ENCODE measurements around the gene ERC2. TPM values are rescaled to one million over a fixed set of nuclear protein-coding genes. Genes with fewer than 3 reads are reported as not detected.

The ERC2 gene
- total and polyA plus RNA-seq, 9 donors = 1.2 to 9.4 (median 5.4) TPM

DNA sequence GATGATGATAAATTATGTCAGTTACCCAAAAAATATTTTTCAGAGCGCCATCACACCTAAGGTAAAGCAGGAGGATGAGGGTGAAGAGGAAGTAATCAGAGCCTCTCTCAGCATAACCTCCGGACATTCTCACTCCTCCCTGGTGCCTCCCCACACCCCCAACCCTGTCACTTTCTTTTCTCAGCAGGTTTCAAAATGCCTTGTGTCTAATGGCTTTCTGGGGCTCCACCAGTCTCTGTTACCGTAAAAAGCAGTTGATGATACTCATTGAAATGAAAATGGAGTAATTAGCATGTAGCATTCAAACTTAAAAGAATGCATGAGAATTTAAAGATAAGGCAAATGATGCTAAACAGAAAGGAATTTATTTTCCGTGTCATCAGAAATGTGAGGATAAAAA, 180.0 kb downstream of the ERC2 start:
- no peak overlapping the region for H3K27ac ChIP-seq
- no peaks in the 10 kb centered on the region for H3K27me3 ChIP-seq
- H3K4me1 ChIP-seq (ENCODE audit: insufficient read depth) = no peaks in the 10 kb centered on the region
- no peaks in the 10 kb centered on the region for H3K36me3 ChIP-seq
- H3K4me3 ChIP-seq = no peak overlapping the region
- WGBS, 3 donors = 89 to 94% (median 91%) methylated on average over 4 of the region's 4 CpGs
- intact Hi-C loops (cut with DNase I) = no loop called here
- no peaks in the 10 kb centered on the region for H3K9me3 ChIP-seq
- TF ChIP-seq POLR2A (IDR thresholded peaks at IDR 0.05) (no peak), EP300 (IDR thresholded peaks at IDR 0.05) (no peak)
- TF ChIP-seq, protein P1, sequence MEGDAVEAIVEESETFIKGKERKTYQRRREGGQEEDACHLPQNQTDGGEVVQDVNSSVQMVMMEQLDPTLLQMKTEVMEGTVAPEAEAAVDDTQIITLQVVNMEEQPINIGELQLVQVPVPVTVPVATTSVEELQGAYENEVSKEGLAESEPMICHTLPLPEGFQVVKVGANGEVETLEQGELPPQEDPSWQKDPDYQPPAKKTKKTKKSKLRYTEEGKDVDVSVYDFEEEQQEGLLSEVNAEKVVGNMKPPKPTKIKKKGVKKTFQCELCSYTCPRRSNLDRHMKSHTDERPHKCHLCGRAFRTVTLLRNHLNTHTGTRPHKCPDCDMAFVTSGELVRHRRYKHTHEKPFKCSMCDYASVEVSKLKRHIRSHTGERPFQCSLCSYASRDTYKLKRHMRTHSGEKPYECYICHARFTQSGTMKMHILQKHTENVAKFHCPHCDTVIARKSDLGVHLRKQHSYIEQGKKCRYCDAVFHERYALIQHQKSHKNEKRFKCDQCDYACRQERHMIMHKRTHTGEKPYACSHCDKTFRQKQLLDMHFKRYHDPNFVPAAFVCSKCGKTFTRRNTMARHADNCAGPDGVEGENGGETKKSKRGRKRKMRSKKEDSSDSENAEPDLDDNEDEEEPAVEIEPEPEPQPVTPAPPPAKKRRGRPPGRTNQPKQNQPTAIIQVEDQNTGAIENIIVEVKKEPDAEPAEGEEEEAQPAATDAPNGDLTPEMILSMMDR (IDR thresholded peaks at IDR 0.05) = no peak
- no peak for DNase-seq

DNA sequence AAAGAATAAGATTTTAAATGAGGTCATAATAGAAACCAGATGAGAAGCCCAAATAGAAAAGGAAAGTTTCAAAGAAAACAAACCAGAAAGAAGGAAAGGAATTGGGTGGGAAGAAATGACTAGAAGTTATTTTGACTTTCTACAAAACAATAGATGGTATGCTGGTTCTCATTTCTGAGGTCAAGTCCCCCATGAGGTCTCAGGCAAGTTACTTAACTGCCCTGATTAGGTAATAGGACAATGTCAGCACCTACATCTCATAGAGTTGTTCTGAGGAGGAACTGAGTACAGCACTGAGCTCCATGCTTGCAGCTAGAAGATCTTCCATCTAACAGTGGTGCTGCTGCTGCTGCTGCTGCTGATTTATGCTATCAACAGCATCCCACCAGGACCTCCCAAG, 185.9 kb downstream of the ERC2 start:
- no peak for DNase-seq
- H3K27me3 ChIP-seq = no peaks in the 10 kb centered on the region
- H3K9me3 ChIP-seq = no peaks in the 10 kb centered on the region
- H3K4me3 ChIP-seq = no peak overlapping the region
- no peaks in the 10 kb centered on the region for H3K4me1 ChIP-seq (ENCODE audit: insufficient read depth)
- no peak for TF ChIP-seq POLR2A (IDR thresholded peaks at IDR 0.05)
- TF ChIP-seq, protein P1 (IDR thresholded peaks at IDR 0.05) = no peak
- TF ChIP-seq EP300 (IDR thresholded peaks at IDR 0.05) = no peak
- intact Hi-C loops (cut with DNase I) = no loop called here
- no peak overlapping the region for H3K27ac ChIP-seq
- H3K36me3 ChIP-seq = no peaks in the 10 kb centered on the region

DNA sequence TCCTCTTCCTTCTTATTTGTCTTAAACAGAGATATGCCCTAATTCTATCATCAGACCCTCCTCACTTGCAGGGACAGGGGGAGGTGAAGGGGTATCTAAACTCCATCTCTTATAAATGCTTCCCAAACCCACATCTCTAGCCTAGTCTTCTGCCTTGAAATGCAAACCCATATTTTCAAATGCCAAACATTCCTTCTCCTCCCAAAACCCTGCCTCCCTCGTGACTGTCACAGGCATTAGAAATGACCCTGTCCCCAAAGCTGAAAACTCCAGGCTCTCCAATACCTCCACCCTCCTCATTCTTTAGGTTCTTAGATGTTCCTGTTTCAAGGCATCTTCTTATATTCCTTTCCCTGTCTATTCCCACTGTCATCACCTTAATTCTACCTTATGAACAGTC, 191.0 kb downstream of the ERC2 start:
- TF ChIP-seq EP300 (IDR thresholded peaks at IDR 0.05) = no peak
- TF ChIP-seq, protein P1 (IDR thresholded peaks at IDR 0.05) = no peak
- TF ChIP-seq POLR2A (IDR thresholded peaks at IDR 0.05) = no peak
- Histone ChIP-seq H3K27me3 (no peaks in the 10 kb centered on the region), H3K27ac (no peak overlapping the region), H3K9me3 (no peaks in the 10 kb centered on the region), H3K36me3 (no peaks in the 10 kb centered on the region), H3K4me1 (ENCODE audit: insufficient read depth) (peaks cover 2% of the 10 kb centered on the region), H3K4me3 (no peak overlapping the region)
- 69 to 88% (median 80%) methylated on average over 1 of the region's 1 CpG for WGBS, 3 donors
- DNase-seq = no peak
- intact Hi-C loops (cut with DNase I) = no loop called here

DNA sequence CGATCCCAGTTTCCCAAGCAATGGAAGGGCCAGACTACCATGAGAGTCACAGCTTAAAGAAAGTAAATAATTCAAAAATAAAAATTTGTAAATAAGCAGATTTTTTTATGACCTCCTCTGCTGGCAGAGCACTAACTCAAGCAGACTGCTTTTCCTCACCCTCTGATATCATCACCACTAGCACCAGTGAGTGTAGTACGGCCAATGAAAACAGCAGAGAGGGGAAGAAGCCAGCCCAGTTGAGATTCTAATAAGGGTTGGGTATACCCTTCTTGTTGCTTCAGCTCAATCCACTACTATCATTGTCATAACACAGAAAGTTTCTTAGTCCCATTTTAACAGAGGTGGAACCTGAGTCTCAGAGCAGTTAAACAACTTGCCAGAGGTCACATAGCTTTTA, 193.1 kb downstream of the ERC2 start:
- H3K27me3 ChIP-seq = no peaks in the 10 kb centered on the region
- no peak overlapping the region for H3K27ac ChIP-seq
- TF ChIP-seq, protein P1 (IDR thresholded peaks at IDR 0.05) = no peak
- TF ChIP-seq POLR2A (IDR thresholded peaks at IDR 0.05) (no peak), EP300 (IDR thresholded peaks at IDR 0.05) (no peak)
- no peaks in the 10 kb centered on the region for H3K9me3 ChIP-seq
- WGBS, 3 donors = 40 to 58% (median 50%) methylated on average over 2 of the region's 2 CpGs
- intact Hi-C loops (cut with DNase I) = no loop called here
- no peaks in the 10 kb centered on the region for H3K36me3 ChIP-seq
- H3K4me3 ChIP-seq = no peak overlapping the region
- H3K4me1 ChIP-seq (ENCODE audit: insufficient read depth) = peaks cover 2% of the 10 kb centered on the region
- DNase-seq = no peak

All from ovary (tissue), 9 donors.